ACC112 (cell line): ENCODE data around the gene IGF2BP2.
A peak's percentile ranks its signal among the peaks of the same experiment; 100 is the strongest.

Source experiments
- H2AFZ ChIP-seq: fragments of 200-600 bp; sonication (generic); one replicate; pipeline ENCODE4 v1.6.0; 2017; ENCODE audit warnings: antibody characterized with exemption, low read length; ENCODE audit not compliant: unreplicated experiment
- H3K27ac ChIP-seq: fragments of 200-600 bp; sonication (generic); 2 replicates; pipeline ENCODE4 v1.5.1; 2014; ENCODE audit warnings: low read depth, mild to moderate bottlenecking, antibody characterized with exemption, low read length, moderate library complexity
- H3K27me3 ChIP-seq: fragments of 200-600 bp; sonication (generic); 2 replicates; pipeline ENCODE4 v1.6.1; 2014; ENCODE audit warnings: mild to moderate bottlenecking, antibody characterized with exemption, low read length, moderate library complexity, mixed read lengths; ENCODE audit not compliant: insufficient read depth
- H3K36me3 ChIP-seq: fragments of 200-600 bp; sonication (generic); 2 replicates; pipeline ENCODE4 v1.6.1; 2016; ENCODE audit warnings: mild to moderate bottlenecking, antibody characterized with exemption, low read length, moderate library complexity, mixed read lengths; ENCODE audit not compliant: insufficient read depth
- H3K4me1 ChIP-seq: fragments of 200-600 bp; sonication (generic); one replicate; pipeline ENCODE4 v1.6.1; 2016; ENCODE audit warnings: low read length, mixed read lengths; ENCODE audit not compliant: insufficient read depth, unreplicated experiment, control insufficient read depth
- H3K4me3 ChIP-seq: fragments of 200-600 bp; sonication (generic); 2 replicates; pipeline ENCODE4 v1.5.1; 2014; ENCODE audit warnings: mild to moderate bottlenecking, low read depth, low read length
- H3K79me2 ChIP-seq: fragments of 200-600 bp; sonication (generic); one replicate; pipeline ENCODE4 v1.6.0; 2016; ENCODE audit warnings: low read length; ENCODE audit not compliant: control insufficient read depth, unreplicated experiment, insufficient read depth

Gene IGF2BP2

GRCh38 chr3:185825006-185825638 lies at the start of gene IGF2BP2:
IGF2BP2 (minus strand) TSS chr3:185825042; CDS start chr3:185824960, 82 bp downstream.
- Histone ChIP-seq H3K4me3 (peak within 1 kb of the TSS; percentile 96), H3K4me1 (peaks cover 15% of the 10 kb centered on the region), H3K36me3 (peaks cover 16% of the 10 kb centered on the region), H3K27me3 (no peaks in the 10 kb centered on the region), H2AFZ (peak within 1 kb of the TSS; percentile 65), H3K79me2 (peaks cover 66% of the 10 kb centered on the region), H3K27ac (peak within 1 kb of the TSS; percentile 94)

- Histone ChIP-seq H3K4me3 (no peak overlapping the region), H2AFZ (no peak overlapping the region), H3K27ac (no peak overlapping the region), H3K27me3 (no peaks in the 10 kb centered on the region), H3K79me2 (no peaks in the 10 kb centered on the region), H3K4me1 (no peaks in the 10 kb centered on the region), H3K36me3 (no peaks in the 10 kb centered on the region)
Measured at GRCh38 chr3:185874119-185874518, 49.3 kb upstream of the IGF2BP2 start.

- Histone ChIP-seq H3K4me3 (no peak overlapping the region), H2AFZ (no peak overlapping the region), H3K79me2 (no peaks in the 10 kb centered on the region), H3K27ac (no peak overlapping the region), H3K4me1 (no peaks in the 10 kb centered on the region), H3K27me3 (no peaks in the 10 kb centered on the region), H3K36me3 (no peaks in the 10 kb centered on the region)
Measured at GRCh38 chr3:185867650-185868049, 42.8 kb upstream of the IGF2BP2 start.

- no peaks in the 10 kb centered on the region for H3K79me2 ChIP-seq
- no peak overlapping the region for H2AFZ ChIP-seq
- H3K36me3 ChIP-seq: no peaks in the 10 kb centered on the region
- H3K27ac ChIP-seq: no peak overlapping the region
- H3K4me3 ChIP-seq: no peak overlapping the region
- H3K27me3 ChIP-seq: no peaks in the 10 kb centered on the region
- H3K4me1 ChIP-seq: no peaks in the 10 kb centered on the region
Measured at GRCh38 chr3:185866995-185867394, 42.2 kb upstream of the IGF2BP2 start.

GRCh38 chr3:185866555-185866954 lies 41.7 kb upstream of the IGF2BP2 start:
- no peak overlapping the region for H3K4me3 ChIP-seq
- H2AFZ ChIP-seq: no peak overlapping the region
- H3K27ac ChIP-seq: no peak overlapping the region
- H3K4me1 ChIP-seq: no peaks in the 10 kb centered on the region
- H3K27me3 ChIP-seq: no peaks in the 10 kb centered on the region
- no peaks in the 10 kb centered on the region for H3K79me2 ChIP-seq
- H3K36me3 ChIP-seq: no peaks in the 10 kb centered on the region

GRCh38 chr3:185865247-185865646 lies 40.4 kb upstream of the IGF2BP2 start:
- Histone ChIP-seq H2AFZ (no peak overlapping the region), H3K4me3 (no peak overlapping the region), H3K4me1 (no peaks in the 10 kb centered on the region), H3K79me2 (no peaks in the 10 kb centered on the region), H3K27ac (no peak overlapping the region), H3K36me3 (no peaks in the 10 kb centered on the region), H3K27me3 (no peaks in the 10 kb centered on the region)

- Histone ChIP-seq H3K79me2 (no peaks in the 10 kb centered on the region), H3K36me3 (no peaks in the 10 kb centered on the region), H2AFZ (no peak overlapping the region), H3K4me1 (no peaks in the 10 kb centered on the region), H3K27ac (no peak overlapping the region), H3K27me3 (no peaks in the 10 kb centered on the region), H3K4me3 (no peak overlapping the region)
Measured at GRCh38 chr3:185864767-185865166, 39.9 kb upstream of the IGF2BP2 start.

- Histone ChIP-seq H3K27me3 (no peaks in the 10 kb centered on the region), H3K27ac (no peak overlapping the region), H2AFZ (no peak overlapping the region), H3K36me3 (no peaks in the 10 kb centered on the region), H3K4me3 (no peak overlapping the region), H3K4me1 (no peaks in the 10 kb centered on the region), H3K79me2 (no peaks in the 10 kb centered on the region)
Measured at GRCh38 chr3:185862920-185863319, 38.1 kb upstream of the IGF2BP2 start.

GRCh38 chr3:185859294-185859972 lies 34.6 kb upstream of the IGF2BP2 start:
- Histone ChIP-seq H3K27ac (no peak overlapping the region), H3K36me3 (no peaks in the 10 kb centered on the region), H3K4me3 (no peak overlapping the region), H2AFZ (no peak overlapping the region), H3K4me1 (no peaks in the 10 kb centered on the region), H3K79me2 (no peaks in the 10 kb centered on the region), H3K27me3 (no peaks in the 10 kb centered on the region)

- Histone ChIP-seq H3K4me1 (no peaks in the 10 kb centered on the region), H3K36me3 (no peaks in the 10 kb centered on the region), H3K27ac (no peak overlapping the region), H3K27me3 (no peaks in the 10 kb centered on the region), H2AFZ (no peak overlapping the region), H3K79me2 (no peaks in the 10 kb centered on the region), H3K4me3 (no peak overlapping the region)
Measured at GRCh38 chr3:185858502-185859225, 33.8 kb upstream of the IGF2BP2 start.
